ENCODE results near the gene GJB6. TPM values are rescaled to one million over a fixed set of nuclear protein-coding genes. Genes with fewer than 3 reads are reported as not detected.

Gene GJB6
- total and polyA plus RNA-seq, 5 donors from 2014 or later, result 3.9 to 13.8 (median 5.6) TPM

DNA sequence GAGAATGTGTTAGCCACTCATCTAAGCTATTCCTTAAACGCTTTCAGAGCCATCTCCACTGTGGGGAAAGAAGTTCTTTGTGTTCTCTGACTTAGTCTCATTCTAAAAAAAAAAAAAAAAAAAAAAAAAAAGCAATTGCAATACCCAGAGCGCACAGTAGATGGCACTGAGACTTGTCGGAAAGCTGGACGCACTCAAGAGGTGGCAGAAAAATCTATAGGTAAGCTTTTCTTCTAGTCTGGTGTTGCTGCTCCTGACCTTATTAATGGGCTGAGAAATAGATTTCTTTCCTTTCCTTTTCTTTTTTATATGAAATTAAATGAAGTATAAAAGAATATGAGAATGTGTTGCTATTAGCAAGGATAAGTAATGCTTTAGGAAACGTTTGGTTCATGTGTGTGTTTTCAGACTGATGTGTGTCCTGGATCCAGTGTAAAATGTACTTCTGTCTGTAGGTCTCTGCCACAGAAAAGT, 34.7 kb downstream of the GJB6 start:
- ATAC-seq (ENCODE audit: low read depth in 2 of 2) (peak; percentile 77 to 80), DNase-seq (peak in 2 of 3 donors; percentile 56 to 75)
- H3K36me3 Mint-ChIP-seq, result no peaks in the 10 kb centered on the region
- H3K27ac Mint-ChIP-seq, result no peak overlapping the region
- H3K4me3 Mint-ChIP-seq, result no peak overlapping the region
- Histone ChIP-seq H3K27ac (ENCODE audit: insufficient read depth, low read length, poor library complexity, severe bottlenecking) (no peak overlapping the region), H3K4me3 (ENCODE audit: low read depth, low read length) (no peak overlapping the region), H3K36me3 (ENCODE audit: control insufficient read depth, insufficient read depth, low read length) (no peaks in the 10 kb centered on the region), H3K27me3 (ENCODE audit: control insufficient read depth, insufficient read depth, low read length) (peaks cover 54% of the 10 kb centered on the region), H3K9me3 (ENCODE audit: control insufficient read depth in 2 of 2, low read length in 2 of 2) (peaks cover 0 to 3% of the 10 kb centered on the region in 2 experiments), H3K4me1 (ENCODE audit: control insufficient read depth, insufficient read depth, low read length, poor library complexity, severe bottlenecking) (peaks cover 22% of the 10 kb centered on the region)
- H3K9me3 Mint-ChIP-seq, result peaks cover 0 to 5% (median 0%) of the 10 kb centered on the region in 7 donors
- H3K27me3 Mint-ChIP-seq, result peaks cover 78% of the 10 kb centered on the region
- peaks cover 0 to 19% (median 14%) of the 10 kb centered on the region in 4 donors for H3K4me1 Mint-ChIP-seq

GRCh38 chr13:20195801-20196200, 36.3 kb downstream of the GJB6 start:
- H3K27ac ChIP-seq (ENCODE audit: insufficient read depth, low read length, poor library complexity, severe bottlenecking), result no peak overlapping the region
- ATAC-seq (ENCODE audit: low read depth in 2 of 2) (no peak), DNase-seq (no peak)
- peaks cover 58% of the 10 kb centered on the region for H3K27me3 ChIP-seq (ENCODE audit: control insufficient read depth, insufficient read depth, low read length)
- H3K4me3 ChIP-seq (ENCODE audit: low read depth, low read length), result no peak overlapping the region
- H3K9me3 ChIP-seq (ENCODE audit: control insufficient read depth in 2 of 2, low read length in 2 of 2), result no peaks in the 10 kb centered on the region
- H3K4me1 Mint-ChIP-seq, result peaks cover 0 to 24% (median 17%) of the 10 kb centered on the region in 4 donors
- H3K27ac Mint-ChIP-seq, result no peak overlapping the region
- no peaks in the 10 kb centered on the region for H3K9me3 Mint-ChIP-seq
- peaks cover 86% of the 10 kb centered on the region for H3K27me3 Mint-ChIP-seq
- H3K4me3 Mint-ChIP-seq, result peak overlapping the region in 1 of 4 donors; percentile 17
- no peaks in the 10 kb centered on the region for H3K36me3 Mint-ChIP-seq
- H3K36me3 ChIP-seq (ENCODE audit: control insufficient read depth, insufficient read depth, low read length), result no peaks in the 10 kb centered on the region
- H3K4me1 ChIP-seq (ENCODE audit: control insufficient read depth, insufficient read depth, low read length, poor library complexity, severe bottlenecking), result peaks cover 29% of the 10 kb centered on the region

GRCh38 chr13:20193907-20194631, 38.0 kb downstream of the GJB6 start:
- Mint-ChIP-seq H3K36me3 (no peaks in the 10 kb centered on the region), H3K9me3 (no peaks in the 10 kb centered on the region), H3K4me3 (peak overlapping the region; percentile 46 to 87 (median 78)), H3K27ac (no peak overlapping the region), H3K27me3 (peaks cover 81% of the 10 kb centered on the region), H3K4me1 (peaks cover 0 to 27% (median 19%) of the 10 kb centered on the region in 4 donors)
- no peaks in the 10 kb centered on the region for H3K36me3 ChIP-seq (ENCODE audit: control insufficient read depth, insufficient read depth, low read length)
- H3K27me3 ChIP-seq (ENCODE audit: control insufficient read depth, insufficient read depth, low read length), result peaks cover 55% of the 10 kb centered on the region
- H3K27ac ChIP-seq (ENCODE audit: insufficient read depth, low read length, poor library complexity, severe bottlenecking), result no peak overlapping the region
- ATAC-seq (ENCODE audit: low read depth in 2 of 2) (peak in 1 of 2 donors; percentile 22), DNase-seq (peak in 2 of 3 donors; percentile 30 to 32)
- no peak overlapping the region for H3K4me3 ChIP-seq (ENCODE audit: low read depth, low read length)
- H3K4me1 ChIP-seq (ENCODE audit: control insufficient read depth, insufficient read depth, low read length, poor library complexity, severe bottlenecking), result peaks cover 29% of the 10 kb centered on the region
- H3K9me3 ChIP-seq (ENCODE audit: control insufficient read depth in 2 of 2, low read length in 2 of 2), result no peaks in the 10 kb centered on the region

- no peaks in the 10 kb centered on the region for H3K9me3 ChIP-seq (ENCODE audit: control insufficient read depth in 2 of 2, low read length in 2 of 2)
- H3K36me3 ChIP-seq (ENCODE audit: control insufficient read depth, insufficient read depth, low read length), result no peaks in the 10 kb centered on the region
- Mint-ChIP-seq H3K36me3 (no peaks in the 10 kb centered on the region), H3K27me3 (peaks cover 79% of the 10 kb centered on the region), H3K4me3 (peak overlapping the region; percentile 46 to 89 (median 78)), H3K9me3 (no peaks in the 10 kb centered on the region), H3K27ac (no peak overlapping the region), H3K4me1 (peaks cover 0 to 27% (median 19%) of the 10 kb centered on the region in 4 donors)
- DNase-seq (peak in 1 of 3 donors; percentile 26), ATAC-seq (ENCODE audit: low read depth in 2 of 2) (peak in 1 of 2 donors; percentile 11)
- peaks cover 29% of the 10 kb centered on the region for H3K4me1 ChIP-seq (ENCODE audit: control insufficient read depth, insufficient read depth, low read length, poor library complexity, severe bottlenecking)
- H3K27ac ChIP-seq (ENCODE audit: insufficient read depth, low read length, poor library complexity, severe bottlenecking), result no peak overlapping the region
- H3K27me3 ChIP-seq (ENCODE audit: control insufficient read depth, insufficient read depth, low read length), result peaks cover 56% of the 10 kb centered on the region
- H3K4me3 ChIP-seq (ENCODE audit: low read depth, low read length), result no peak overlapping the region
Observed at GRCh38 chr13:20193162-20193906, 38.8 kb downstream of the GJB6 start.

- Histone ChIP-seq H3K36me3 (ENCODE audit: control insufficient read depth, insufficient read depth, low read length) (no peaks in the 10 kb centered on the region), H3K4me1 (ENCODE audit: control insufficient read depth, insufficient read depth, low read length, poor library complexity, severe bottlenecking) (peaks cover 29% of the 10 kb centered on the region), H3K9me3 (ENCODE audit: control insufficient read depth in 2 of 2, low read length in 2 of 2) (no peaks in the 10 kb centered on the region), H3K27ac (ENCODE audit: insufficient read depth, low read length, poor library complexity, severe bottlenecking) (no peak within 1 kb of the TSS), H3K4me3 (ENCODE audit: low read depth, low read length) (peak within 1 kb of the TSS; percentile 34), H3K27me3 (ENCODE audit: control insufficient read depth, insufficient read depth, low read length) (peaks cover 51% of the 10 kb centered on the region)
- Mint-ChIP-seq H3K36me3 (no peaks in the 10 kb centered on the region), H3K9me3 (no peaks in the 10 kb centered on the region), H3K27ac (peak within 1 kb of the TSS in 1 of 3 donors; percentile 46), H3K27me3 (peaks cover 80% of the 10 kb centered on the region), H3K4me3 (peak within 1 kb of the TSS; percentile 68 to 90 (median 78)), H3K4me1 (peaks cover 0 to 27% (median 19%) of the 10 kb centered on the region in 4 donors)
- ATAC-seq (ENCODE audit: low read depth in 2 of 2) (no peak), DNase-seq (peak in 1 of 3 donors; percentile 21)
Observed at GRCh38 chr13:20192836-20193161, 39.3 kb downstream of the GJB6 start, which contains the start of gene GJB2. GJB2 (minus strand) TSS chr13:20192938; CDS start chr13:20189581, 3,357 bp downstream.

- Histone ChIP-seq H3K4me3 (ENCODE audit: low read depth, low read length) (peak overlapping the region; percentile 34), H3K27me3 (ENCODE audit: control insufficient read depth, insufficient read depth, low read length) (peaks cover 48% of the 10 kb centered on the region), H3K36me3 (ENCODE audit: control insufficient read depth, insufficient read depth, low read length) (no peaks in the 10 kb centered on the region), H3K27ac (ENCODE audit: insufficient read depth, low read length, poor library complexity, severe bottlenecking) (no peak overlapping the region), H3K4me1 (ENCODE audit: control insufficient read depth, insufficient read depth, low read length, poor library complexity, severe bottlenecking) (peaks cover 29% of the 10 kb centered on the region), H3K9me3 (ENCODE audit: control insufficient read depth in 2 of 2, low read length in 2 of 2) (no peaks in the 10 kb centered on the region)
- Mint-ChIP-seq H3K4me3 (peak overlapping the region; percentile 66 to 90 (median 68)), H3K27me3 (peaks cover 79% of the 10 kb centered on the region), H3K36me3 (no peaks in the 10 kb centered on the region), H3K9me3 (no peaks in the 10 kb centered on the region), H3K27ac (no peak overlapping the region), H3K4me1 (peaks cover 0 to 27% (median 18%) of the 10 kb centered on the region in 4 donors)
- DNase-seq, result peak in 1 of 3 donors; percentile 22
- no peak for ATAC-seq (ENCODE audit: low read depth in 2 of 2)
Observed at GRCh38 chr13:20192158-20192835, 39.8 kb downstream of the GJB6 start.
